Measurements from ENCODE around the gene CNTN5. TPM values are rescaled to one million over a fixed set of nuclear protein-coding genes. Genes with fewer than 3 reads are reported as not detected.

The CNTN5 gene
- total RNA-seq, 1 experiment from 2014 or later: not detected

DNA sequence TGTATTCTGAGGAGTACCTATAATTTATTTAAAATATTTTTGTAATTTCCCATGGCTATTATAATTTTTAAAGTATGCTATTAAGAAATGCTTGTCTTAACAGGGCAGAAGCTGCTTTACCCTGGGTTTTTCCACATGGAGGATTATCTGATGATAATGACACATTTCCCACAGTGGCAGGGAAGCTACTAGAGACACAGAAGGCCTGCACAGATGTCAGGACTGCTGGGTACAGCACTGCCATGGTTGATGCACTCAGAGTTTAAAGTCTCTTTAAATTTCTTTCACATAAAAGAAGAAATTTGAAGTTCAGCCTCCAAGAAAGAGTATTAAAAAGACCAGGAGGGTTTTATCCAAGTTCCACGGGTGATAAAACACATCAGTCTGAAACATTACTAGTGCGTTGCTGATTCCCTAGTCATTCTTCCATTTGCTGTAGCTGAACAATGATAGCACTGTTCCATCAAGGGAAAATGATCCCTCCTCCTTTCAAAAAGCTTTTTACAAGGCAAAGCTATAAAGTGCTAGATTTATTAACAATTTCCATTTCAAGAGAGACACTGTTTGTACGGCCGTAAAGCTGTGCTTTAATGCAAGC, 363.0 kb downstream of the CNTN5 start:
- DNase-seq (ENCODE audit: low read depth): no peak

- no peak for DNase-seq (ENCODE audit: low read depth)
These were observed 370.5 kb downstream of the CNTN5 start for GRCh38 chr11:99391245-99391644.

- DNase-seq (ENCODE audit: low read depth): no peak
These were observed 385.6 kb downstream of the CNTN5 start for GRCh38 chr11:99406345-99406744.

GRCh38 chr11:99410636-99411035, 389.9 kb downstream of the CNTN5 start:
- DNase-seq (ENCODE audit: low read depth): no peak

DNA sequence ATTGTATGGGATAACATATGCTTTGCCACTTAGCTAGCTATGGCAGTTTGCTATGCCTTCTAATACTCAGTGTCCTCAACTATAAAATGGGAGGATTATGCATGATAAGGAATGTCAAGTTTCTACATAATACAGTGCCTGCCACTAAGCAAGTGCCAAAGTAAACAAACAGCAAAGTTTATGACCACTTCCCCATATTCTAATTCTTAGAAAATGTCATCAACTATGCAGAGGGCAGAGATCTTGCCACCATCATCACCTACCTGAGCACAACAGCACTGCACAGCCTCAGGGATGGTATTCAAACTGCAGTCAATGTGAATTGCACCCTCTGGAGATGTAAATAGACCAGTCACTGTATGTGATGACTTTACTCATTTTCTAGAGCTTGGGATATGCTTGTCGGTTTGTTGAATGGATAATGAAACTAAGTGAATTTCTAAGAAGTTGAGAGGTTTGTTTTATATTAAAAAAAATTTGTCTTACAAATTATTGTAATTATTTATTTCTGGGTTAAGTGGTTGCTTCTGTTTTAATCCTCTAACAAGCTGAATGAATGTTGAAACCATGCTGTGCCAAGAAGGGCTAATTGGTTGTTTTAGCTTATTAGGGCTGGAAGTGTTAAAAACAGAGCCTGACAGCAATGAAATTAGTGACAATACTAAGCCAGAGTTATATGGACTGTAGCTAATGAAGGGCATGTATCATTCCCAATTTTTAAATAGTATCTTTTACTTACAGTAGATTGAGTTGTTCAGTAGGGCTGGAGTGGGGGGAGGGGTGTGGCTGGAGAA, 398.4 kb downstream of the CNTN5 start:
- DNase-seq (ENCODE audit: low read depth): no peak

GRCh38 chr11:99419991-99420390, 399.2 kb downstream of the CNTN5 start:
- DNase-seq (ENCODE audit: low read depth): no peak

- DNase-seq (ENCODE audit: low read depth): no peak
These were observed 402.1 kb downstream of the CNTN5 start for GRCh38 chr11:99422581-99423427.

DNA sequence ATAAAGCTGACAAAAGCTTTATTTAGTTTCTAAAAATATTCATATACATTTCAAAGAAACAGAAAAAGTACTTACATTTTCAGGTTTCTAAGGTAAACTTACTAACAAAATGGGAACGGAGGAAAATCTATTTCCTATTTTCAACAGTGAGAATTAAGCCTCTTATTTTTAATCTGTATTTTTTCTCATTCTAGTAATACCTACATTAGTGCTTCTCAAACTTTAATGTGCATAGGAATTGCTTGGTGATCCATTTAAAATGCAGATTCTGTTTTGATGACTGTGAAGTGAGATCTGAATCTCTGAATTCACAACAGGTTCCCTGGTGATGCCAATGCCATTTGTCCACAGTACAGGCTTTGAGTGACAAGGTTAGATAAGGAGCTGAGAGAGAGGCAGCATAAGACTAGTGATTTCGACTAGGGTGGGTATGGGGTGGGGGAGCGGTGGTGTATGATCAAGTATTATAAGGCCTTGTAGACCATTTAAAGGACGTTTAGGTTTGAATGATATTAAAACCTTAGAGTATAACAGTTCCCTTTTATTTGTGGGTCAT, 402.8 kb downstream of the CNTN5 start:
- no peak for DNase-seq (ENCODE audit: low read depth)

DNA sequence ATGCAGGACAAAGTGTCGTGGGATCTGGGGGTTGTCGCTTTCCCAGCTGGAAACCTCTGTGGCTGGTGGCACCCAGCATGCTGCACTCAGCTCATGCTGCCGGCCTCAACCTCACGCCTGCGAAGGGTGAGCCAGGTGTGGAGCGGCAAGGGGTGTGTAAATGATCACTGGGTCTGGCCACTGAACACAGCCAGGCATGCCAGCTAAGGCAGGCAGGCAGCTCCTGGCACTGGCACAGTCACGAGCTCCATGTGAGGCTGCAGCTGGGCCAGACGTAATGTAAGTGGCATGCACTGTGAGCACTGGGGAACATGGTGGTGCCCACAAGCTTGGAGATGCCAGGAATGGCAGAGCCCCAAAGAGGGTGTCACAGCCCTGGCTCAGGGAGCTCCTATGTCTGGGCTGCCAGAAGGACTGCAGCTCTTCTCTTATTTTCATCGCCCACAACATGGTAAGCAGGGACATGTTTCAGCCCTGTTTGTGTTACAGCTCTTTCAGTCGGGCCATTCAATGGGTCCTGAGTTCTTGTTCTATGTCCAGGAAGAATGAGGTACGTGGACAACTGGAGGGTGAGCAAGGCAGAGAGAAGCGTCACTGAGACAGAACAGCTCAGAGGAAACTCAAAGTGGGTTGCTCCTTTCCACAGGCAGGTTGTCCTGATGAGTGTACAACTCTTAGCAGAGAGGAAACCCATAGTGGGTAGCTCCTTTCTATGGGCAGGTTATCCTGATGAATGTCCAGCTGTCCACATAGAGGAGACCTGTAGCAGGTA, 403.8 kb downstream of the CNTN5 start:
- DNase-seq (ENCODE audit: low read depth): no peak

GRCh38 chr11:99425596-99425995, 404.8 kb downstream of the CNTN5 start:
- DNase-seq (ENCODE audit: low read depth): no peak

GRCh38 chr11:99432677-99433076, 411.9 kb downstream of the CNTN5 start:
- no peak for DNase-seq (ENCODE audit: low read depth)

DNA sequence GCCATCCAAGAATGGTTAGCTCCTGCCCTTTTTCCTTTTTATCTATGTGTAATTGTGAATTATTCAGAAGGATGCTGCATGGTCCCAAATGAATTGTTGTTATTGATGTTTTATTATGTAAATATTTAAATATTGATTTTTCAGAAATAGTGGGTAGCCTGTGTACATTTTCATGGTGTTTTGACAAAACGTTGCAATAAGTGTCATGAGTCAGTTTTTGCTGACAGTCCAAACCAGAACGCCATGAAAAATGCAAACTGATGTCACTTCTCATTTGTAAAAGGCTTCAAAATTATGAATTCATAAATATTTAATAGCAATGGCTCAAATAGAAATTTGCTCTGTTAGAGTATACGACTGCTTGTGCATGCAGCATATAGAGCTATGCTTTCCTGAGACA, 422.5 kb downstream of the CNTN5 start:
- DNase-seq (ENCODE audit: low read depth): no peak

GRCh38 chr11:99446400-99446799, 425.7 kb downstream of the CNTN5 start:
- DNase-seq (ENCODE audit: low read depth): no peak

- DNase-seq (ENCODE audit: low read depth): no peak
These were observed 428.6 kb downstream of the CNTN5 start for GRCh38 chr11:99449345-99449744.

DNA sequence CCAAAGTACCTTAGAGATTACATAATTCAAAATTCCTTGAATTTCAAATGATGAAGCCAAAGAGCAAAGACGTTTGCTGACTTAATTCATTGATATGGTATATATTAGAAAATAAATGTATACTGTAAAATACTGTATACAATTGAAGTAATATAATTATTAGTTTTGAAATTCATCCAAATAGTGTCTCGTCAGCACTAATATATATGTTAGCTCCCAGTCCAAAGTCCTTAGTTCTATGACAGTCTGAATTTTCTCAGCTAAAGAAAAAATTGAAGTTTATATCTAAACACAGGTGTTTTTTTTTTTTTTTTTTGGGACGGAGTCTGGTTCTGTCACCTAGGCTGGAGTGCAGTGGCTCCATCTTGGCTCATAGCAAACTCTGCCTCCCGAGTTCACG, 431.3 kb downstream of the CNTN5 start:
- no peak for DNase-seq (ENCODE audit: low read depth)

GRCh38 chr11:99461913-99462312, 441.2 kb downstream of the CNTN5 start:
- DNase-seq (ENCODE audit: low read depth): no peak

DNA sequence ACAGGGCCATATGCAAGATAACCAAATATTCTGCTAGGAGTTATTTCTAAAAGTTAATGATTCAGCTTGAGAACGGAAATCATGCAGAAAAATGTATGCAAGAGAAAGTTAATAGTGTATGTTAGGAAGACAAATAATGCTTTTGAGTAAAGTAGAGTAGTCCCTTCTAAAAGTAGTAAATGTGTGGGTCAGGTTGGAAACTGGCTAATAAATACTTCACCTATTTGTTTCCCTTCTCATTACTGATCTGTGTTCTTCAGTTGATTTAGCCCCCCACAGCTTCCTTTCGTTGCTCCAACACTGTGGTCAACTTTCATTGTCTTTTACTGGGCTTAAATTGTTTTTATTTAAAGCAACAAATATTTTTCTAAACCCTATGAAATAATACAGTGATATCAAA, 444.2 kb downstream of the CNTN5 start:
- no peak for DNase-seq (ENCODE audit: low read depth)

- DNase-seq (ENCODE audit: low read depth): no peak
These were observed 468.8 kb downstream of the CNTN5 start for GRCh38 chr11:99489581-99489980.

DNA sequence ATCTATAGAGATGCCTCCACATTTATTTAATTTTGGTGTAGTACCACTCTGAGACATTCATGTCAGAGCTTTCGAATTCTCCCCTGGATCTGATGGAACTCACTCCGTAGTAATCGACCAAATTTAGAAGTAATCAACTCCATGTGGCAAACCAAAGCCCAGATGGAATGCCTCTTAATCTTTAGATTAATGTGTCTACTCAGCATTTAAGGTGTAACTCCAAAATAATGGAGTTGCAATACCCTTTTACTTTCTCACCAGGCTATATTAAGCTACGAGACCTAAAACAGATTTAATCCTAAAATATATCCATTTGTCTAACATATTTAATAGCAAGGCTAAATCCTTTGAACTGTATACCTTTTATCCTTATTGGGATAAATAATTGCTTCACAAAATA, 473.3 kb downstream of the CNTN5 start:
- no peak for DNase-seq (ENCODE audit: low read depth)

GRCh38 chr11:99501655-99502054, 480.9 kb downstream of the CNTN5 start:
- DNase-seq (ENCODE audit: low read depth): no peak

GRCh38 chr11:99505316-99505715, 484.6 kb downstream of the CNTN5 start:
- peak; percentile 2 for DNase-seq (ENCODE audit: low read depth)

- no peak for DNase-seq (ENCODE audit: low read depth)
These were observed 485.1 kb downstream of the CNTN5 start for GRCh38 chr11:99505831-99506230.
